Measurements from ENCODE around the gene HSP90B1. TPM values are rescaled to one million over a fixed set of nuclear protein-coding genes. Genes with fewer than 3 reads are reported as not detected.

HSP90B1 gene
- total RNA-seq, 3 donors from 2014 or later (not counting 1 experiment from before 2014, with no cell fraction given): 282 to 390 (median 389) TPM

- Histone ChIP-seq H3K4me3 (ENCODE audit: low read length) (no peak overlapping the region), H3K27ac (ENCODE audit: low read length) (no peak overlapping the region), H3K4me1 (ENCODE audit: control insufficient read depth, insufficient read depth, low read length) (no peaks in the 10 kb centered on the region), H3K9me3 (ENCODE audit: control insufficient read depth, insufficient read depth, low read length) (no peaks in the 10 kb centered on the region), H3K36me3 (ENCODE audit: control insufficient read depth, insufficient read depth, low read length) (no peaks in the 10 kb centered on the region), H3K27me3 (ENCODE audit: control insufficient read depth, insufficient read depth, low read length) (no peaks in the 10 kb centered on the region)
- DNase-seq: no peak
- no peaks in the 10 kb centered on the region for H3K27me3 Mint-ChIP-seq (ENCODE audit: low read depth in 2 of 2)
- peaks cover 0 to 5% of the 10 kb centered on the region in 2 donors for H3K4me1 Mint-ChIP-seq
- no peak for TF ChIP-seq CTCF (IDR thresholded peaks at IDR 0.05)
- no peak overlapping the region for H3K27ac Mint-ChIP-seq
- no peak overlapping the region for H3K4me3 Mint-ChIP-seq
- intact Hi-C loops (cut with micrococcal nuclease): loop anchor here (5.0 kb wide), 1 partner anchor 83 kb away; the partner anchor contains the start of gene TDG
- ATAC-seq: no peak
- no peaks in the 10 kb centered on the region for H3K36me3 Mint-ChIP-seq
- WGBS (ENCODE audit: insufficient coverage): no CpG with 5 or more reads among the region's 2 CpGs
- no peaks in the 10 kb centered on the region for H3K9me3 Mint-ChIP-seq
Observed at GRCh38 chr12:103883908-103884307, 46.3 kb upstream of the HSP90B1 start.

GRCh38 chr12:103884316-103884715 lies 45.9 kb upstream of the HSP90B1 start:
- Mint-ChIP-seq H3K36me3 (no peaks in the 10 kb centered on the region), H3K9me3 (no peaks in the 10 kb centered on the region), H3K27ac (no peak overlapping the region), H3K27me3 (ENCODE audit: low read depth in 2 of 2) (no peaks in the 10 kb centered on the region), H3K4me1 (peaks cover 0 to 5% of the 10 kb centered on the region in 2 donors), H3K4me3 (no peak overlapping the region)
- no peaks in the 10 kb centered on the region for H3K27me3 ChIP-seq (ENCODE audit: control insufficient read depth, insufficient read depth, low read length)
- no peaks in the 10 kb centered on the region for H3K36me3 ChIP-seq (ENCODE audit: control insufficient read depth, insufficient read depth, low read length)
- H3K27ac ChIP-seq (ENCODE audit: low read length): no peak overlapping the region
- ATAC-seq (no peak), DNase-seq (peak in 1 of 2 donors; percentile 75)
- WGBS (ENCODE audit: insufficient coverage): 6% methylated on average over 2 of the region's 4 CpGs
- H3K4me1 ChIP-seq (ENCODE audit: control insufficient read depth, insufficient read depth, low read length): no peaks in the 10 kb centered on the region
- H3K4me3 ChIP-seq (ENCODE audit: low read length): no peak overlapping the region
- intact Hi-C loops (cut with micrococcal nuclease): loop anchor here (5.0 kb wide), 1 partner anchor 83 kb away; the partner anchor contains the start of gene TDG
- no peak for TF ChIP-seq CTCF (IDR thresholded peaks at IDR 0.05)
- H3K9me3 ChIP-seq (ENCODE audit: control insufficient read depth, insufficient read depth, low read length): no peaks in the 10 kb centered on the region

- Histone ChIP-seq H3K36me3 (ENCODE audit: control insufficient read depth, insufficient read depth, low read length) (no peaks in the 10 kb centered on the region), H3K4me1 (ENCODE audit: control insufficient read depth, insufficient read depth, low read length) (no peaks in the 10 kb centered on the region), H3K9me3 (ENCODE audit: control insufficient read depth, insufficient read depth, low read length) (no peaks in the 10 kb centered on the region), H3K4me3 (ENCODE audit: low read length) (no peak overlapping the region), H3K27me3 (ENCODE audit: control insufficient read depth, insufficient read depth, low read length) (no peaks in the 10 kb centered on the region), H3K27ac (ENCODE audit: low read length) (no peak overlapping the region)
- WGBS (ENCODE audit: insufficient coverage): 67% methylated on average over 4 of the region's 4 CpGs
- intact Hi-C loops (cut with micrococcal nuclease): no loop called here
- H3K9me3 Mint-ChIP-seq: no peaks in the 10 kb centered on the region
- no peaks in the 10 kb centered on the region for H3K4me1 Mint-ChIP-seq
- no peaks in the 10 kb centered on the region for H3K36me3 Mint-ChIP-seq
- H3K27me3 Mint-ChIP-seq (ENCODE audit: low read depth in 2 of 2): no peaks in the 10 kb centered on the region
- no peak for DNase-seq
- TF ChIP-seq CTCF (IDR thresholded peaks at IDR 0.05): no peak
- no peak for ATAC-seq
- no peak overlapping the region for H3K27ac Mint-ChIP-seq
- no peak overlapping the region for H3K4me3 Mint-ChIP-seq
Observed at GRCh38 chr12:103886195-103886797, 43.9 kb upstream of the HSP90B1 start.

- TF ChIP-seq CTCF (IDR thresholded peaks at IDR 0.05): no peak
- Mint-ChIP-seq H3K27me3 (ENCODE audit: low read depth in 2 of 2) (no peaks in the 10 kb centered on the region), H3K36me3 (no peaks in the 10 kb centered on the region), H3K4me3 (no peak overlapping the region), H3K9me3 (no peaks in the 10 kb centered on the region), H3K4me1 (no peaks in the 10 kb centered on the region), H3K27ac (no peak overlapping the region)
- no peaks in the 10 kb centered on the region for H3K27me3 ChIP-seq (ENCODE audit: control insufficient read depth, insufficient read depth, low read length)
- no peak for ATAC-seq
- no peaks in the 10 kb centered on the region for H3K36me3 ChIP-seq (ENCODE audit: control insufficient read depth, insufficient read depth, low read length)
- no peak overlapping the region for H3K27ac ChIP-seq (ENCODE audit: low read length)
- no peak overlapping the region for H3K4me3 ChIP-seq (ENCODE audit: low read length)
- no peak for DNase-seq
- no peaks in the 10 kb centered on the region for H3K4me1 ChIP-seq (ENCODE audit: control insufficient read depth, insufficient read depth, low read length)
- 100% methylated on average over 1 of the region's 1 CpG for WGBS (ENCODE audit: insufficient coverage)
- intact Hi-C loops (cut with micrococcal nuclease): no loop called here
- no peaks in the 10 kb centered on the region for H3K9me3 ChIP-seq (ENCODE audit: control insufficient read depth, insufficient read depth, low read length)
Observed at GRCh38 chr12:103887738-103888137, 42.5 kb upstream of the HSP90B1 start.
